ENCODE results near the gene LCNL1. TPM values are rescaled to one million over a fixed set of nuclear protein-coding genes. Genes with fewer than 3 reads are reported as not detected.

Gene LCNL1
- total and polyA plus RNA-seq, 2 donors (not counting 1 experiment from before 2014, with no cell fraction given), result not detected

DNA sequence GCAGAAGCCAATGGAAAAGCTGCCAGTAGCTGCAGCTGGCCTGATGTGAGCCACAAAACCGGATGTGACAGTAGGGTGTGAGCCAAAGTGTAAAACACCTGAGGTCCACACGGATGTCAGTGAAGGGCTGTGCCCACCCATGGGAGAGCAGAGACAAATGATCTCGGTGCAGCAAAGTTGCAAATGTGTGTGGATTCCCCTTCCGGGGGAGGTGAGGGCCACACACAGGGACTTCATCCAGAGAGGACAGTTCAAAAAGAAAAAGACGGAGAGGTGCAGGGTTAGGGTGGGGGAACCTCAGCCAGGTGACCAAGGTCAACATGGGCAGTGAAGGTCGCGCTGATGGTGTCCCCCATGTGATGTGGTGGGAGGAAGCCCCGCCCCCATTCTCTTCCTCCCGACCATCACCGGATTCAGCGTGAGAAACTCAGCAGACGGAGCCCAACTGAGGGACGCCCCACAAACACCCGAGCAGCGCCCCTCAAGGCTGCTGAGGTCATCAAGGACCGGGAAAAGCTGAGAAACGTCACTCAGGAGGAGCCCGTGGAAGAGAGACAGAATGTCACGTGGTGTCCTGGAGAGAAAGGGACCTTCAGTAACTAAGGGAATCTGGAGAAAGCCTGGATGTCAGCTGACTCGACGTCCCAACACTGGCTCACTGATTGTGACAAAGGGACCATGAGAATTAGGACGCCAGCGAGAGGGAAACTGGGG lies 16.9 kb upstream of the LCNL1 start:
- WGBS (ENCODE audit: insufficient coverage), result 28% methylated on average over 17 of the region's 23 CpGs
- H3K36me3 ChIP-seq (replicated peaks in 1 of 2; ENCODE audit: control extremely low read depth in 1 of 2, control insufficient read depth in 1 of 2, extremely low read depth in 1 of 2, insufficient read depth in 2 of 2, low read length in 1 of 2), result no peaks in the 10 kb centered on the region
- H2AFZ ChIP-seq (ENCODE audit: insufficient read depth, low read depth, low read length, poor library complexity, severe bottlenecking), result peak overlapping the region; percentile 38
- peaks cover 0 to 8% (median 0%) of the 10 kb centered on the region in 4 experiments for H3K27me3 ChIP-seq (replicated peaks in 1 of 4; ENCODE audit: control extremely low read depth in 1 of 4, control insufficient read depth in 3 of 4, insufficient read depth in 4 of 4, low read length in 3 of 4)
- no peak for TF ChIP-seq EZH2 (IDR thresholded peaks at IDR 0.05; ENCODE audit: borderline replicate concordance, insufficient read depth, low read depth, low read length, poor library complexity, severe bottlenecking)
- TF ChIP-seq, protein P1, sequence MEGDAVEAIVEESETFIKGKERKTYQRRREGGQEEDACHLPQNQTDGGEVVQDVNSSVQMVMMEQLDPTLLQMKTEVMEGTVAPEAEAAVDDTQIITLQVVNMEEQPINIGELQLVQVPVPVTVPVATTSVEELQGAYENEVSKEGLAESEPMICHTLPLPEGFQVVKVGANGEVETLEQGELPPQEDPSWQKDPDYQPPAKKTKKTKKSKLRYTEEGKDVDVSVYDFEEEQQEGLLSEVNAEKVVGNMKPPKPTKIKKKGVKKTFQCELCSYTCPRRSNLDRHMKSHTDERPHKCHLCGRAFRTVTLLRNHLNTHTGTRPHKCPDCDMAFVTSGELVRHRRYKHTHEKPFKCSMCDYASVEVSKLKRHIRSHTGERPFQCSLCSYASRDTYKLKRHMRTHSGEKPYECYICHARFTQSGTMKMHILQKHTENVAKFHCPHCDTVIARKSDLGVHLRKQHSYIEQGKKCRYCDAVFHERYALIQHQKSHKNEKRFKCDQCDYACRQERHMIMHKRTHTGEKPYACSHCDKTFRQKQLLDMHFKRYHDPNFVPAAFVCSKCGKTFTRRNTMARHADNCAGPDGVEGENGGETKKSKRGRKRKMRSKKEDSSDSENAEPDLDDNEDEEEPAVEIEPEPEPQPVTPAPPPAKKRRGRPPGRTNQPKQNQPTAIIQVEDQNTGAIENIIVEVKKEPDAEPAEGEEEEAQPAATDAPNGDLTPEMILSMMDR (IDR thresholded peaks at IDR 0.05), result no peak
- Mint-ChIP-seq H3K27ac (peak overlapping the region; percentile 3), H3K4me1 (peaks cover 11% of the 10 kb centered on the region), H3K4me3 (peak overlapping the region; percentile 68), H3K9me3 (ENCODE audit: insufficient read depth) (no peaks in the 10 kb centered on the region), H3K27me3 (peaks cover 5% of the 10 kb centered on the region)
- CTCF ChIA-PET, result no interaction called here
- POLR2A ChIA-PET, result interaction anchor here (0.7 kb wide), 1 partner anchor 20 kb away, joined by 5 read pairs; no protein-coding TSS in a partner anchor
- no peak overlapping the region for H3K9ac ChIP-seq (ENCODE audit: low read length)
- peaks cover 5 to 10% of the 10 kb centered on the region in 2 donors for H3K4me1 ChIP-seq (ENCODE audit: control insufficient read depth in 2 of 2, insufficient read depth in 2 of 2, low read length in 2 of 2)
- no peak overlapping the region for H3K27ac ChIP-seq (ENCODE audit: low read length in 2 of 2)
- intact Hi-C loops (cut with micrococcal nuclease), result no loop called here
- ATAC-seq (ENCODE audit: low read depth) (peak; percentile 51), DNase-seq (peak; percentile 45)
- H4K20me1 ChIP-seq (ENCODE audit: control insufficient read depth, insufficient read depth, low read length, poor library complexity, severe bottlenecking), result no peaks in the 10 kb centered on the region
- H3K4me2 ChIP-seq (replicated peaks; ENCODE audit: low read depth, low read length, poor library complexity, severe bottlenecking), result peak overlapping the region; percentile 50
- H3K9me3 ChIP-seq (ENCODE audit: control extremely low read depth in 1 of 3, control insufficient read depth in 2 of 3, insufficient read depth in 1 of 3, low read length in 2 of 3), result no peaks in the 10 kb centered on the region
- no peaks in the 10 kb centered on the region for H3K79me2 ChIP-seq (ENCODE audit: control insufficient read depth, insufficient read depth, low read length)
- no peak overlapping the region for H3K4me3 ChIP-seq (ENCODE audit: control extremely low read depth in 1 of 5, extremely low read depth in 1 of 5, insufficient read depth in 1 of 5, low read depth in 2 of 5, low read length in 4 of 5)

DNA sequence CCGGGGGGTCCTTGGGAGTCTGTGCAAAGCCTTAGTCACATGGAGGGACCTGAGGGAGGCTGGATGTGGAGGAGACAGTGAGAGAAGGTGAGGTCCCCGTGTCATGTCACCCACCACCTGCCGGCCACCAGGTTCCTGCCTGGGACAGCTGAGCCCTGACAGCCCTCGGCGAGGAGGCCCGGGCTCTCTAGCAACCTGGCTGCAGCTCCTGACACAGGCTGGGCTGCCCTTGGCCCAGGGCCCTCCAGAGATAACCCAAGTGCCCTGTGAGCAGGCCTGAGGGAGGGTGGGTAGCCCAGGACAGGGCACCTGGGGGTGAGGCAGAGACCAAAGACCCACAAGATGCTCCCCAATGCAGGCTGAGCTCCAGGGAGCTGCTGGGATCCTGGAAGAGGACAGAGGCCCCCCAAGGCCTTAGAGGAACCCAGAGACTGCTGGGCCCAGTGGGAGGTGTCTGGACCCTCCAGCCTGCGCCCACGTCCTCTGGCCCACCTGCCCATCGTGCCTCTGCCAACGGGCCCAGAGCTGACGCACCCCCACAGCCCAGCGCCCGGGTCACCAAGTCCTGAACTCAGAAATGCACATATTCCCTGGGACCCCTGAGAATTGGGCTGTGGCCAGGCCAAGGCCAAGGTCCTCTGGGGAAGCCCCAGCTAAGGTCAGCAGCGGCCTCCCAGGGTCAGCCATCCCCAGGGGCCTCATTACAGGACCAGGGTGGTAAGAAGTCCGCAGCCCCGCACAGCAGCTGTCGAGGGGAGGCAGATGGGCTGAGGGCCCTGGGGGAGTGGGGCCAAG lies 14.3 kb upstream of the LCNL1 start:
- Histone ChIP-seq H3K27ac (ENCODE audit: low read length in 2 of 2) (no peak overlapping the region), H4K20me1 (ENCODE audit: control insufficient read depth, insufficient read depth, low read length, poor library complexity, severe bottlenecking) (no peaks in the 10 kb centered on the region), H3K36me3 (replicated peaks in 1 of 2; ENCODE audit: control extremely low read depth in 1 of 2, control insufficient read depth in 1 of 2, extremely low read depth in 1 of 2, insufficient read depth in 2 of 2, low read length in 1 of 2) (no peaks in the 10 kb centered on the region), H3K27me3 (replicated peaks in 1 of 4; ENCODE audit: control extremely low read depth in 1 of 4, control insufficient read depth in 3 of 4, insufficient read depth in 4 of 4, low read length in 3 of 4) (peaks cover 0 to 8% (median 0%) of the 10 kb centered on the region in 4 experiments), H3K4me2 (replicated peaks; ENCODE audit: low read depth, low read length, poor library complexity, severe bottlenecking) (no peak overlapping the region), H3K4me3 (ENCODE audit: control extremely low read depth in 1 of 5, extremely low read depth in 1 of 5, insufficient read depth in 1 of 5, low read depth in 2 of 5, low read length in 4 of 5) (no peak overlapping the region), H3K9me3 (ENCODE audit: control extremely low read depth in 1 of 3, control insufficient read depth in 2 of 3, insufficient read depth in 1 of 3, low read length in 2 of 3) (no peaks in the 10 kb centered on the region), H3K79me2 (ENCODE audit: control insufficient read depth, insufficient read depth, low read length) (no peaks in the 10 kb centered on the region), H3K9ac (ENCODE audit: low read length) (no peak overlapping the region), H2AFZ (ENCODE audit: insufficient read depth, low read depth, low read length, poor library complexity, severe bottlenecking) (no peak overlapping the region), H3K4me1 (ENCODE audit: control insufficient read depth in 2 of 2, insufficient read depth in 2 of 2, low read length in 2 of 2) (peaks cover 5 to 10% of the 10 kb centered on the region in 2 donors)
- H3K4me1 Mint-ChIP-seq, result peaks cover 11% of the 10 kb centered on the region
- WGBS (ENCODE audit: insufficient coverage), result 90% methylated on average over 16 of the region's 17 CpGs
- peaks cover 5% of the 10 kb centered on the region for H3K27me3 Mint-ChIP-seq
- intact Hi-C loops (cut with micrococcal nuclease), result no loop called here
- H3K4me3 Mint-ChIP-seq, result no peak overlapping the region
- DNase-seq, result no peak
- no peak for ATAC-seq (ENCODE audit: low read depth)
- ChIA-PET POLR2A (no interaction called here), CTCF (no interaction called here)
- H3K27ac Mint-ChIP-seq, result no peak overlapping the region
- no peaks in the 10 kb centered on the region for H3K9me3 Mint-ChIP-seq (ENCODE audit: insufficient read depth)
- TF ChIP-seq, protein P1 (IDR thresholded peaks at IDR 0.05), result no peak
- TF ChIP-seq EZH2 (IDR thresholded peaks at IDR 0.05; ENCODE audit: borderline replicate concordance, insufficient read depth, low read depth, low read length, poor library complexity, severe bottlenecking), result no peak
